K562 (cell line): Measurements from ENCODE around the gene MTFR2. TPM values are rescaled to one million over a fixed set of nuclear protein-coding genes. Genes with fewer than 3 reads are reported as not detected.
A peak's percentile ranks its signal among the peaks of the same experiment; 100 is the strongest.

Experiments
- ATF6 ChIP-seq: sonication (generic); formaldehyde crosslinking; IDR thresholded peaks from 2 replicates; pipeline ENCODE4 v1.4.0; 2020; ENCODE audit warnings: mild to moderate bottlenecking, missing genetic modification reagents
- CEBPG ChIP-seq, 3 experiments: fragments of 200-800 bp in 1 of 3; sonication (Bioruptor generic) in 1 of 3; sonication (generic) in 1 of 3; formaldehyde crosslinking in 1 of 3; IDR thresholded peaks in 2 of 3; conservative IDR thresholded peaks in 1 of 3; 2 replicates each; pipeline versions ENCODE4 v1.6.1 to v1.8.0; 2016 to 2022; ENCODE audit warnings: missing compliant biosample characterization in 2 of 3, missing genetic modification characterization in 2 of 3, mild to moderate bottlenecking in 1 of 3, missing genetic modification reagents in 1 of 3
- CHD4 ChIP-seq: fragments of 200-600 bp; sonication (generic); IDR thresholded peaks from 3 replicates; pipeline ENCODE4 v1.6.1; 2012; ENCODE audit warnings: low read depth, mild to moderate bottlenecking, mixed read lengths, low read length, inconsistent platforms; ENCODE audit not compliant: insufficient read depth, insufficient replicate concordance, poor library complexity, severe bottlenecking
- DIDO1 ChIP-seq: fragments of 450-650 bp; IDR thresholded peaks from 2 replicates; pipeline ENCODE4 v1.6.1; 2016; ENCODE audit warnings: low read depth, missing biosample characterization, missing genetic modification characterization
- E4F1 ChIP-seq: fragments of 250-450 bp; sonication (Bioruptor Pico); IDR thresholded peaks from 2 replicates; pipeline ENCODE4 v1.5.0; 2021; ENCODE audit warnings: mild to moderate bottlenecking, borderline replicate concordance
- FOXM1 ChIP-seq, 2 experiments: fragments of 450-650 bp in 1 of 2; sonication (generic) in 1 of 2; formaldehyde crosslinking in 1 of 2; IDR thresholded peaks; 2 replicates each; pipeline versions ENCODE4 v1.6.1 to v1.9.0; 2017 to 2022; ENCODE audit warnings: low read depth in 2 of 2, mild to moderate bottlenecking in 2 of 2, missing genetic modification reagents in 1 of 2, moderate library complexity in 1 of 2
- IRF9 ChIP-seq: fragments of 450-650 bp; IDR thresholded peaks from 2 replicates; pipeline ENCODE4 v1.6.1; 2016; ENCODE audit warnings: missing biosample characterization, missing genetic modification characterization
- RNF2 ChIP-seq: sonication (generic); IDR thresholded peaks from 2 replicates; pipeline ENCODE4 v1.6.1; 2016
- TAF7 ChIP-seq: fragments of 450-650 bp; IDR thresholded peaks from 2 replicates; pipeline ENCODE4 v1.6.1; 2016; ENCODE audit warnings: missing genetic modification characterization, missing compliant biosample characterization
- TEAD2 ChIP-seq: fragments of 450-650 bp; IDR thresholded peaks from 2 replicates; pipeline ENCODE4 v1.6.1; 2016; ENCODE audit warnings: missing genetic modification characterization, control low read depth, missing compliant biosample characterization
- TRIM24 ChIP-seq, 2 experiments: fragments of 450-650 bp; IDR thresholded peaks; 2 replicates each; pipeline ENCODE4 v1.6.1; 2016
- ZNF444 ChIP-seq: fragments of 250-450 bp; sonication (Bioruptor Pico); IDR thresholded peaks from 2 replicates; pipeline ENCODE4 v1.4.0; 2020; ENCODE audit warnings: mild to moderate bottlenecking, moderate library complexity
- ZNF445 ChIP-seq: fragments of 250-450 bp; sonication (Bioruptor Pico); IDR thresholded peaks from 2 replicates; pipeline ENCODE4 v1.4.0; 2020; ENCODE audit warnings: low read depth, mild to moderate bottlenecking, moderate library complexity
- ZNF584 ChIP-seq: fragments of 200-800 bp; sonication (Bioruptor generic); IDR thresholded peaks from 2 replicates; pipeline ENCODE4 v1.6.1; 2016; ENCODE audit warnings: low read depth, mild to moderate bottlenecking, missing genetic modification characterization, missing compliant biosample characterization
- polyA plus RNA-seq, 8 experiments: library from polyadenylated mRNA; depleted of rRNA in 4 of 8; stranded (reverse) in 5 of 8; unstranded in 3 of 8; fragments of >200 nt; fragmentation: Nextera tagmentation in 2 of 8; fragmentation: Illumina TruSeq in 1 of 8; extraction: Ambion mirVana in 2 of 8; extraction: Trizol in 1 of 8; gene quantifications; 2 replicates each; pipeline versions ENCODE4 v1.2.1 to v1.2.3, GENCODE V29; 2011 to 2014; ENCODE audit warnings: inconsistent platforms in 1 of 8, missing spikeins in 1 of 8
- total RNA-seq, 7 experiments: library from RNA; depleted of rRNA in 6 of 7; stranded (reverse); fragments of >200 nt in 6 of 7; fragmentation: Illumina TruSeq in 2 of 7; extraction: Trizol in 2 of 7; gene quantifications; 2 replicates each; pipeline versions ENCODE4 v1.2.1 to v1.2.3, GENCODE V29; 2011 to 2021; ENCODE audit warnings: low replicate concordance in 1 of 7
- TF ChIP-seq, protein P1 (sequence below): fragments of 450-650 bp; IDR thresholded peaks from 2 replicates; pipeline ENCODE4 v1.6.1; 2017; ENCODE audit warnings: antibody characterized with exemption, mild to moderate bottlenecking

The MTFR2 gene
- total and polyA plus RNA-seq, 9 of the 15 experiments (the other 6 are each of a cell fraction or from before 2014, with no cell fraction given): 10.1 to 63.3 (median 45.9) TPM

- TF ChIP-seq ZNF584 (CRISPR knock-in tag) (peak; percentile 64; the same call in 1 of the 2 replicates), IRF9 (tag) (peak; percentile 84), CHD4 (no peak), ZNF445 (CRISPR knock-in tag) (no peak), FOXM1 (IDR thresholded peaks at IDR 0.05; ENCODE audit: low read depth) (no peak), FOXM1 (CRISPR knock-in tag; IDR thresholded peaks at IDR 0.05; ENCODE audit: low read depth) (0 out of 2 replicates have a peak, but pooled peaks have one; percentile 26), TEAD2 (tag) (0 out of 2 replicates have a peak, but pooled peaks have one; percentile 18), TAF7 (0 out of 2 replicates have a peak, but pooled peaks have one; percentile 22), ZNF444 (CRISPR knock-in tag) (no peak), CEBPG (CRISPR knock-in tag; IDR thresholded peaks at IDR 0.05) (peak; percentile 72), CEBPG (tag; conservative IDR thresholded peaks at IDR 0.05 in 1 of 2, IDR thresholded peaks at IDR 0.05 in 1 of 2) (peak; percentile 97 to 98), TRIM24 (IDR thresholded peaks at IDR 0.05) (peak in 1 of 2 experiments; percentile 26; a peak in 1 of 4 replicates), E4F1 (0 out of 2 replicates have a peak, but pooled peaks have one; percentile 41), DIDO1 (tag) (0 out of 2 replicates have a peak, but pooled peaks have one; percentile 33), ATF6 (CRISPR knock-in tag) (peak; percentile 45; the same call in 1 of the 2 replicates), RNF2 (peak; percentile 4; the same call in 1 of the 2 replicates)
- TF ChIP-seq, protein P1, sequence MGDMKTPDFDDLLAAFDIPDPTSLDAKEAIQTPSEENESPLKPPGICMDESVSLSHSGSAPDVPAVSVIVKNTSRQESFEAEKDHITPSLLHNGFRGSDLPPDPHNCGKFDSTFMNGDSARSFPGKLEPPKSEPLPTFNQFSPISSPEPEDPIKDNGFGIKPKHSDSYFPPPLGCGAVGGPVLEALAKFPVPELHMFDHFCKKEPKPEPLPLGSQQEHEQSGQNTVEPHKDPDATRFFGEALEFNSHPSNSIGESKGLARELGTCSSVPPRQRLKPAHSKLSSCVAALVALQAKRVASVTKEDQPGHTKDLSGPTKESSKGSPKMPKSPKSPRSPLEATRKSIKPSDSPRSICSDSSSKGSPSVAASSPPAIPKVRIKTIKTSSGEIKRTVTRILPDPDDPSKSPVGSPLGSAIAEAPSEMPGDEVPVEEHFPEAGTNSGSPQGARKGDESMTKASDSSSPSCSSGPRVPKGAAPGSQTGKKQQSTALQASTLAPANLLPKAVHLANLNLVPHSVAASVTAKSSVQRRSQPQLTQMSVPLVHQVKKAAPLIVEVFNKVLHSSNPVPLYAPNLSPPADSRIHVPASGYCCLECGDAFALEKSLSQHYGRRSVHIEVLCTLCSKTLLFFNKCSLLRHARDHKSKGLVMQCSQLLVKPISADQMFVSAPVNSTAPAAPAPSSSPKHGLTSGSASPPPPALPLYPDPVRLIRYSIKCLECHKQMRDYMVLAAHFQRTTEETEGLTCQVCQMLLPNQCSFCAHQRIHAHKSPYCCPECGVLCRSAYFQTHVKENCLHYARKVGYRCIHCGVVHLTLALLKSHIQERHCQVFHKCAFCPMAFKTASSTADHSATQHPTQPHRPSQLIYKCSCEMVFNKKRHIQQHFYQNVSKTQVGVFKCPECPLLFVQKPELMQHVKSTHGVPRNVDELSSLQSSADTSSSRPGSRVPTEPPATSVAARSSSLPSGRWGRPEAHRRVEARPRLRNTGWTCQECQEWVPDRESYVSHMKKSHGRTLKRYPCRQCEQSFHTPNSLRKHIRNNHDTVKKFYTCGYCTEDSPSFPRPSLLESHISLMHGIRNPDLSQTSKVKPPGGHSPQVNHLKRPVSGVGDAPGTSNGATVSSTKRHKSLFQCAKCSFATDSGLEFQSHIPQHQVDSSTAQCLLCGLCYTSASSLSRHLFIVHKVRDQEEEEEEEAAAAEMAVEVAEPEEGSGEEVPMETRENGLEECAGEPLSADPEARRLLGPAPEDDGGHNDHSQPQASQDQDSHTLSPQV: peak; percentile 16; the same call in 1 of the 2 replicates
Measured at GRCh38 chr6:136226027-136226673, 24.0 kb downstream of the MTFR2 start (continued).
